GM19043 (cell line): ENCODE data around the gene BPI.
"Not testable (repeated sequence)": the region's sequence is repeated elsewhere in the genome, so short reads cannot be mapped to it uniquely, and the experiment has no call there.

Experiments
- ATAC-seq: cut with Tn5 transposase; IDR thresholded peaks from one replicate; pipeline ENCODE4 v1.9.1; 2021; ENCODE audit warnings: low read depth; ENCODE audit not compliant: unreplicated experiment

Gene BPI

GRCh38 chr20:38277285-38277684 is 26.7 kb upstream of the BPI start:
- ATAC-seq = no peak

- no peak for ATAC-seq
These were observed 26.3 kb upstream of the BPI start for GRCh38 chr20:38277691-38278090.

GRCh38 chr20:38278131-38278530 is 25.8 kb upstream of the BPI start:
- no peak for ATAC-seq

GRCh38 chr20:38278763-38279162 is 25.2 kb upstream of the BPI start:
- no peak for ATAC-seq

GRCh38 chr20:38281176-38281915 is 22.6 kb upstream of the BPI start:
- ATAC-seq = not testable (repeated sequence)

GRCh38 chr20:38283236-38283635 is 20.7 kb upstream of the BPI start:
- no peak for ATAC-seq

- ATAC-seq = not testable (repeated sequence)
These were observed 19.8 kb upstream of the BPI start for GRCh38 chr20:38284066-38284650.

GRCh38 chr20:38284893-38285444 is 19.0 kb upstream of the BPI start:
- ATAC-seq = no peak

GRCh38 chr20:38286586-38287531 is 17.1 kb upstream of the BPI start:
- ATAC-seq = no peak

- no peak for ATAC-seq
These were observed 12.8 kb upstream of the BPI start for GRCh38 chr20:38290829-38291814.

GRCh38 chr20:38291966-38292365 is 12.0 kb upstream of the BPI start:
- no peak for ATAC-seq

- no peak for ATAC-seq
These were observed 10.4 kb upstream of the BPI start for GRCh38 chr20:38293491-38294065.

GRCh38 chr20:38294076-38294591 is 9.8 kb upstream of the BPI start:
- no peak for ATAC-seq

GRCh38 chr20:38295811-38296210 is 8.1 kb upstream of the BPI start:
- no peak for ATAC-seq

GRCh38 chr20:38296433-38296832 is 7.5 kb upstream of the BPI start:
- no peak for ATAC-seq

- ATAC-seq = no peak
These were observed 5.9 kb upstream of the BPI start for GRCh38 chr20:38297916-38298674.

- ATAC-seq = no peak
These were observed 5.1 kb upstream of the BPI start for GRCh38 chr20:38298768-38299288.

GRCh38 chr20:38299963-38300362 is 4.0 kb upstream of the BPI start:
- no peak for ATAC-seq
